GM23248 (cell line): ENCODE data around the gene LRP5. TPM values are rescaled to one million over a fixed set of nuclear protein-coding genes. Genes with fewer than 3 reads are reported as not detected.
A peak's percentile ranks its signal among the peaks of the same experiment; 100 is the strongest.

Source experiments
- DNase-seq: peaks from one replicate; pipeline ENCODE4 v3.0.0-alpha.2; 2015
- H2AFZ ChIP-seq: fragments of 200-600 bp; sonication (generic); 2 replicates; pipeline ENCODE4 v1.6.1; 2016; ENCODE audit warnings: antibody characterized with exemption
- H3F3A ChIP-seq: fragments of 200-600 bp; sonication (generic); 2 replicates; pipeline ENCODE4 v1.6.1; 2016; ENCODE audit warnings: mild to moderate bottlenecking, antibody characterized with exemption, mixed run types; ENCODE audit not compliant: insufficient read depth
- H3K27ac ChIP-seq: fragments of 200-600 bp; sonication (generic); 2 replicates; pipeline ENCODE4 v1.5.1; 2016; ENCODE audit warnings: mild to moderate bottlenecking
- H3K27me3 ChIP-seq: fragments of 200-600 bp; sonication (generic); replicated peaks from 2 replicates; pipeline ENCODE4 v1.6.1; 2016; ENCODE audit warnings: mild to moderate bottlenecking; ENCODE audit not compliant: insufficient read depth
- H3K36me3 ChIP-seq: fragments of 200-600 bp; sonication (generic); 2 replicates; pipeline ENCODE4 v1.6.1; 2016; ENCODE audit warnings: low read depth, mild to moderate bottlenecking
- H3K4me1 ChIP-seq: fragments of 200-600 bp; sonication (generic); 2 replicates; pipeline ENCODE4 v1.6.1; 2016; ENCODE audit warnings: mild to moderate bottlenecking; ENCODE audit not compliant: insufficient read depth
- H3K4me2 ChIP-seq: fragments of 200-600 bp; sonication (generic); one replicate; pipeline ENCODE4 v1.6.1; 2016; ENCODE audit warnings: mild to moderate bottlenecking; ENCODE audit not compliant: unreplicated experiment
- H3K4me3 ChIP-seq: fragments of 200-600 bp; sonication (generic); 2 replicates; pipeline ENCODE4 v1.5.1; 2016; ENCODE audit warnings: mild to moderate bottlenecking
- H3K79me2 ChIP-seq: fragments of 200-600 bp; sonication (generic); 2 replicates; pipeline ENCODE4 v1.6.1; 2016; ENCODE audit warnings: mild to moderate bottlenecking; ENCODE audit not compliant: insufficient read depth
- H3K9ac ChIP-seq: fragments of 200-600 bp; sonication (generic); 2 replicates; pipeline ENCODE4 v1.6.1; 2016; ENCODE audit warnings: mild to moderate bottlenecking
- H3K9me2 ChIP-seq: fragments of 200-600 bp; sonication (generic); 2 replicates; pipeline ENCODE4 v1.6.1; 2016; ENCODE audit warnings: mixed run types, mild to moderate bottlenecking, moderate library complexity; ENCODE audit not compliant: insufficient read depth
- H3K9me3 ChIP-seq: fragments of 200-600 bp; sonication (generic); one replicate; pipeline ENCODE4 v1.6.1; 2017; ENCODE audit warnings: low read depth
- H4K20me1 ChIP-seq: fragments of 200-600 bp; sonication (generic); 2 replicates; pipeline ENCODE4 v1.6.0; 2016; ENCODE audit not compliant: insufficient read depth
- EZH2 ChIP-seq: fragments of 200-600 bp; sonication (generic); IDR thresholded peaks from 2 replicates; pipeline ENCODE4 v1.6.1; 2018; ENCODE audit warnings: antibody characterized with exemption, mild to moderate bottlenecking; ENCODE audit not compliant: insufficient read depth, poor library complexity, severe bottlenecking
- EZH2phosphoT487 ChIP-seq: fragments of 200-600 bp; sonication (generic); IDR thresholded peaks from 2 replicates; pipeline ENCODE4 v1.6.1; 2018; ENCODE audit warnings: antibody characterized with exemption, moderate library complexity, mild to moderate bottlenecking, low read depth; ENCODE audit not compliant: insufficient read depth
- WGBS, 2 experiments: methylation state at CpG; one replicate each; pipeline ENCODE4 v1.1.6; 2015 to 2017; ENCODE audit warnings: low lambda C conversion rate in 2 of 2, low coverage in 1 of 2; ENCODE audit errors: missing lambda C conversion rate in 2 of 2; 5-methylcytosine and 5-hydroxymethylcytosine counted together
- in situ Hi-C: fragments of 300-500 bp; cut with MboI; formaldehyde crosslinking; loops from 2 replicates; pipeline ENCODE4 v1.15.0; 2020
- polyA plus RNA-seq: library from polyadenylated mRNA; unstranded; fragments of >200 nt; fragmentation: Nextera tagmentation; extraction: Ambion mirVana; gene quantifications from 2 replicates; pipeline ENCODE4 v1.2.1, GENCODE V29; 2016
- total RNA-seq: library from RNA; depleted of rRNA; stranded (reverse); fragments of >200 nt; shearing (Covaris generic); gene quantifications from 2 replicates; pipeline ENCODE4 v1.2.3, GENCODE V29; 2014

LRP5 gene
- total and polyA plus RNA-seq, 2 experiments from 2014 or later = 3.0 TPM

DNA sequence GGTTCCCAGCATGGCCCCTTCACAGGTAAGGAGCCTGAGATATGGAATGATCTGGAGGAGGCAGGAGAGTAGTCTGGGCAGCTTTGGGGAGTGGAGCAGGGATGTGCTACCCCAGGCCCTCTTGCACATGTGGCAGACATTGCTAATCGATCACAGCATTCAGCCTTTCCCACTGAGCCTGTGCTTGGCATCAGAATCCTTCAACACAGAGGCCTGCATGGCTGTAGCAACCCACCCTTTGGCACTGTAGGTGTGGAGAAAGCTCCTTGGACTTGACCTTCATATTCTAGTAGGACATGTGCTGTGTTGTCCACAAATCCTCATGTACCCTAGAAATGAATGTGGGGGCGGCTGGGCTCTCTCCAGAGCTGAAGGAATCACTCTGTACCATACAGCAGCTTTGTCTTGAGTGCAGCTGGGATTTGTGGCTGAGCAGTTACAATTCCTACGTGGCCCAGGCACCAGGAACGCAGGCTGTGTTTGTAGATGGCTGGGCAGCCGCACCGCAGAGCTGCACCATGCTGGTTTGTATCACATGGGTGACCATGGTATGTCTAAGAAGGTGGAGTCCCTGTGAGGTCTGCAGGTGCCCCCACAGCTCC is 126.4 kb downstream of the LRP5 start:
- TF ChIP-seq EZH2phosphoT487 (no peak), EZH2 (no peak)
- Histone ChIP-seq H3K27ac (no peak overlapping the region), H3K4me3 (no peak overlapping the region), H3K27me3 (no peaks in the 10 kb centered on the region), H2AFZ (no peak overlapping the region), H3K9me3 (no peaks in the 10 kb centered on the region), H3F3A (0 out of 2 replicates have a peak, but pooled peaks cover 6% of the 10 kb centered on the region), H3K4me1 (peaks cover 8% of the 10 kb centered on the region; the same call in 1 of the 2 replicates), H3K36me3 (no peaks in the 10 kb centered on the region), H4K20me1 (no peaks in the 10 kb centered on the region), H3K4me2 (no peak overlapping the region), H3K9ac (no peak overlapping the region), H3K9me2 (no peaks in the 10 kb centered on the region), H3K79me2 (no peaks in the 10 kb centered on the region)
- WGBS, 2 experiments = 97% methylated on average over 6 of the region's 6 CpGs
- in situ Hi-C loops = no loop called here
- DNase-seq = no peak

DNA sequence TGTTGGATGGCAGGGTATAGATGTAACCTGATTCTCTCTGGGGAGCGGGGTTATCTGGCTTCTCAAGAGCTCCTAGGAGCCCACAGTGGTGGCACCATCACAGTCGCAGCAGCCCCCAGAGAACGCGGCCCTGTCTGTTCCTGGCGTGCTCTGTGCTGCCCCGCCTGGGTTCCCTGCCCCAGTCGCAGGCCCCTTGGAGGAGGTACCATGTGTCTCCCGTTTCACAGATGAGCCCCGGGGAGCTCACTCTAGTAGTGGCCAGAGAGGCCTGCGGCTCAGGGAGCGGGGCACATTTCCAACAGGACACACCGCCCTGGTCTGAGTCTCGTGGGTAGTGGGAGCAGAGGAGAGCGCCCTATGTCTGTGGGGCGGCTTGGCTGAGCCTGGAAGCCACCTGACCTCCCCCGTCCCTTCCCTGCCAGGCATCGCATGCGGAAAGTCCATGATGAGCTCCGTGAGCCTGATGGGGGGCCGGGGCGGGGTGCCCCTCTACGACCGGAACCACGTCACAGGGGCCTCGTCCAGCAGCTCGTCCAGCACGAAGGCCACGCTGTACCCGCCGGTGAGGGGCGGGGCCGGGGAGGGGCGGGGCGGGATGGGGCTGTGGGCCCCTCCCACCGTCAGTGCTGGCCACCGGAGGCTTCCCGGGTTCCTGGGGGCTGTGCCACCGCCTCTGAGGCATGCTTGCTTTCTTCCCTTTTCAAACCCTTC is 127.1 kb downstream of the LRP5 start:
- H3K36me3 ChIP-seq = no peaks in the 10 kb centered on the region
- no peaks in the 10 kb centered on the region for H3K27me3 ChIP-seq
- no peak overlapping the region for H3K27ac ChIP-seq
- no peaks in the 10 kb centered on the region for H3K79me2 ChIP-seq
- H3K9me3 ChIP-seq = no peaks in the 10 kb centered on the region
- no peaks in the 10 kb centered on the region for H4K20me1 ChIP-seq
- in situ Hi-C loops = no loop called here
- 0 out of 2 replicates have a peak, but pooled peaks cover 6% of the 10 kb centered on the region for H3F3A ChIP-seq
- no peak overlapping the region for H3K4me2 ChIP-seq
- no peak overlapping the region for H2AFZ ChIP-seq
- DNase-seq = no peak
- TF ChIP-seq EZH2phosphoT487 (no peak), EZH2 (no peak)
- WGBS, 2 experiments = 69 to 89% methylated on average over 23 to 38 of the region's 38 CpGs
- H3K9me2 ChIP-seq = no peaks in the 10 kb centered on the region
- no peak overlapping the region for H3K9ac ChIP-seq
- no peak overlapping the region for H3K4me3 ChIP-seq
- H3K4me1 ChIP-seq = peaks cover 8% of the 10 kb centered on the region; the same call in 1 of the 2 replicates

DNA sequence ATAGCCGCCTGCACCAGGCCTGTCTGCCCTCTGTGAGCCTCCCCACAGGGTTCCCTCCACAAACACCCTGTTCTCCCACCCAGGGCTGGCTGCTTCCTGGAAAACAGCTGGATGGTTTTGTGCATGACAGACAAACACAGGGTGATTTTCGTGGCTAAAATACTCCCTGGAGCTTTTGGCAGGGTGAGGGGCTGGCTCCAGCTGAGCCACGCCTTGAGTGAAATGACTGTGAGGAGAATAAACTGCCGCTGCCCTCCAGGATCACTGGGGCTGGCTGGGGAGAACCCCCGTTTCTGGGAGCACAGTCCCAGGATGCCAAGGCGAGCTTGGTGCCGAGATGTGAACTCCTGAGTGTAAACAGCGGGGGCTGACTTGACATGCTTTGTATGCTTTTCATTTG is 127.8 kb downstream of the LRP5 start:
- in situ Hi-C loops = no loop called here
- no peaks in the 10 kb centered on the region for H3K36me3 ChIP-seq
- H3K9ac ChIP-seq = no peak overlapping the region

DNA sequence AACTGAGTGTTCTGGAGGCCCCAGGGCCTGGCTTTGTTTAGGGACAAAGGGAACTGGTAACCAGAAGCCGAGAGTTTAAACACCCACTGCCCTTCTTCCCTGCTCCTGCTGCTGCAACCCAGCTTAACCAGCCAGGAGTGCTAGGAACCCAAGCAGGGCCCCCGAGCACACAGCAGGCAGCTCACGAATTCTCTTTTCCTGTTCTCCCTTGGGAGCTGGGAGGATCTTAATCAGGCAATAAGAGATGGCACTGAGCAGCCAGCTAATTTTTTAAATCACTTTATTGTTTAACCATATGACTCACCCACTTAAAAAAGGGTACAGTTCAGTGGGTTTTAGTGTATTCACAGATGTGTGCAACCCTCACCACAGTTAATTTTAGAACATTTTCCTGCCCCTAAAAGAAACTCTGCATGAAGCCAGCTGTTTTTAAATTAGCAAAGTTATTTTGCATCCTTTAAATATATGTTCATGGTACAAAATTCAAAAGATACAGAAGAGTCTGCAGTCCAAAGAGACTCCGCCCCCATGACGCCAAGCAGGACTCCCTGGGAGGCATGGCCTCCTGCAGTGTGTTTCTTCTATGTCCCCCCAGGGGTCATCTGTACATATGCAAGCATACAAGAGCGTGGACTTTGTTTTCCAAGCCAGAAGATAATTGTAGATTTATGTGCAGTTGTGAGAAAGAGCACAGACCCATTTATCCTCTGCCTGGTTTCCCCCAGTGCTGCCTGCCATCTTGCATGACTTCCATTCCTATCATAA is 129.3 kb downstream of the LRP5 start:
- H3K9me3 ChIP-seq = no peaks in the 10 kb centered on the region
- no peaks in the 10 kb centered on the region for H3K27me3 ChIP-seq
- in situ Hi-C loops = no loop called here
- no peak for TF ChIP-seq EZH2
- no peak for TF ChIP-seq EZH2phosphoT487
- H3K4me1 ChIP-seq = peaks cover 8% of the 10 kb centered on the region; the same call in 1 of the 2 replicates
- 0 out of 2 replicates have a peak, but pooled peaks cover 6% of the 10 kb centered on the region for H3F3A ChIP-seq
- no peak overlapping the region for H2AFZ ChIP-seq
- WGBS, 2 experiments = 76 to 83% methylated on average over 6 of the region's 6 CpGs
- no peaks in the 10 kb centered on the region for H3K79me2 ChIP-seq
- H3K36me3 ChIP-seq = no peaks in the 10 kb centered on the region
- no peak overlapping the region for H3K4me2 ChIP-seq
- H3K9ac ChIP-seq = no peak overlapping the region
- no peak overlapping the region for H3K4me3 ChIP-seq
- DNase-seq = peak; percentile 23
- H3K27ac ChIP-seq = no peak overlapping the region
- H4K20me1 ChIP-seq = no peaks in the 10 kb centered on the region
- H3K9me2 ChIP-seq = no peaks in the 10 kb centered on the region

More for the DNA sequence above, 127.8 kb downstream of the LRP5 start:
- no peak for DNase-seq
- H3K4me1 ChIP-seq = peaks cover 8% of the 10 kb centered on the region; the same call in 1 of the 2 replicates
- H3F3A ChIP-seq = 0 out of 2 replicates have a peak, but pooled peaks cover 6% of the 10 kb centered on the region
- TF ChIP-seq EZH2 (no peak), EZH2phosphoT487 (no peak)
- 89 to 90% methylated on average over 8 of the region's 8 CpGs for WGBS, 2 experiments
- no peaks in the 10 kb centered on the region for H3K27me3 ChIP-seq
- H3K9me3 ChIP-seq = no peaks in the 10 kb centered on the region
- H3K4me3 ChIP-seq = no peak overlapping the region
- H4K20me1 ChIP-seq = no peaks in the 10 kb centered on the region
- no peaks in the 10 kb centered on the region for H3K79me2 ChIP-seq
- no peak overlapping the region for H2AFZ ChIP-seq
- no peak overlapping the region for H3K27ac ChIP-seq
- H3K9me2 ChIP-seq = no peaks in the 10 kb centered on the region
- no peak overlapping the region for H3K4me2 ChIP-seq
